ENCODE results near the gene ADNP2. TPM values are rescaled to one million over a fixed set of nuclear protein-coding genes. Genes with fewer than 3 reads are reported as not detected.

ADNP2 gene
- total and polyA plus RNA-seq, 2 experiments from 2014 or later, result 19.3 to 66.4 TPM

GRCh38 chr18:80179857-80180558 lies 70.9 kb downstream of the ADNP2 start (continued):
- TF ChIP-seq, protein P1, sequence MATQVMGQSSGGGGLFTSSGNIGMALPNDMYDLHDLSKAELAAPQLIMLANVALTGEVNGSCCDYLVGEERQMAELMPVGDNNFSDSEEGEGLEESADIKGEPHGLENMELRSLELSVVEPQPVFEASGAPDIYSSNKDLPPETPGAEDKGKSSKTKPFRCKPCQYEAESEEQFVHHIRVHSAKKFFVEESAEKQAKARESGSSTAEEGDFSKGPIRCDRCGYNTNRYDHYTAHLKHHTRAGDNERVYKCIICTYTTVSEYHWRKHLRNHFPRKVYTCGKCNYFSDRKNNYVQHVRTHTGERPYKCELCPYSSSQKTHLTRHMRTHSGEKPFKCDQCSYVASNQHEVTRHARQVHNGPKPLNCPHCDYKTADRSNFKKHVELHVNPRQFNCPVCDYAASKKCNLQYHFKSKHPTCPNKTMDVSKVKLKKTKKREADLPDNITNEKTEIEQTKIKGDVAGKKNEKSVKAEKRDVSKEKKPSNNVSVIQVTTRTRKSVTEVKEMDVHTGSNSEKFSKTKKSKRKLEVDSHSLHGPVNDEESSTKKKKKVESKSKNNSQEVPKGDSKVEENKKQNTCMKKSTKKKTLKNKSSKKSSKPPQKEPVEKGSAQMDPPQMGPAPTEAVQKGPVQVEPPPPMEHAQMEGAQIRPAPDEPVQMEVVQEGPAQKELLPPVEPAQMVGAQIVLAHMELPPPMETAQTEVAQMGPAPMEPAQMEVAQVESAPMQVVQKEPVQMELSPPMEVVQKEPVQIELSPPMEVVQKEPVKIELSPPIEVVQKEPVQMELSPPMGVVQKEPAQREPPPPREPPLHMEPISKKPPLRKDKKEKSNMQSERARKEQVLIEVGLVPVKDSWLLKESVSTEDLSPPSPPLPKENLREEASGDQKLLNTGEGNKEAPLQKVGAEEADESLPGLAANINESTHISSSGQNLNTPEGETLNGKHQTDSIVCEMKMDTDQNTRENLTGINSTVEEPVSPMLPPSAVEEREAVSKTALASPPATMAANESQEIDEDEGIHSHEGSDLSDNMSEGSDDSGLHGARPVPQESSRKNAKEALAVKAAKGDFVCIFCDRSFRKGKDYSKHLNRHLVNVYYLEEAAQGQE (IDR thresholded peaks at IDR 0.05; ENCODE audit: unreplicated experiment), result no peak
- no peak for TF ChIP-seq ZNF331 (CRISPR knock-in tag; IDR thresholded peaks at IDR 0.05; ENCODE audit: low read depth)
- TF ChIP-seq EZH2 (IDR thresholded peaks at IDR 0.05; ENCODE audit: low read depth, unreplicated experiment), result no peak
- TF ChIP-seq ETS1 (IDR thresholded peaks at IDR 0.05), result no peak

DNA sequence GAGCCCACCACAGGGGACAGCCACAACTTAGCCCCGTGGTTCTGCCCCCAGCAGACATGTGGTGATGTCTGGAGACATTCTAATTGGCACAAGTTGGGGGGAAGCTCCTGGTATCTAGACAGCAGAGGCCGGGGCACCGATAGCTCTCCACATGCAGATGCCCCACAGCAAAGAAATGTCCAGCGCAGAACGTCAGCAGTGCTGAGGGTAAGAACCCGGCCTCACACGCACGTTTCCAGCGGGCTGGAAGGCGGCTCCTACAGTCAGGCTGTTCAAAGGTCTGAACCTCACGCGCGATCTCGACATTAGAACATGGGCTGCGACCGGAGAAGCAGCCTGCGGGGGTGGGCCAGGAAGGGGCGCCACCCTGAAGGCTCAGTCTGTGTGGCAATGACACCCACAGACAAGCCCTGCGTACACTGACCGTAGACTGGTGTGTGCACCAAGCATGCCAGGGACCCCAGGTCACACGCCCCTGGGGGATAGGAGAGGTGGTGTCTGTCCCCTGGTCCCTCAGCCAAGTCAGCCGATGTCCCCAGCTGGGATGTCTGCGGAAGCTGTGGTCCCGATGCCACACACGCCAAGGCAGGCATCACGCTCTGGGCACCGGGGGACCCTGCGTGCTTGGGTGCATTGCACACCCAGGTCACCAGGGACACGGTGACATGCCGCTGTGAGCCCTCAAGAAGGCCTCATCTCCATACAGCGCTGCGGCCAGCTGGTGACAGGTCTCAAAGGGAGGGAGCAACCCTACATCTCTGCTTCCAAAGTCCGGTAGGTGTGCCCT lies 71.9 kb downstream of the ADNP2 start:
- ATAC-seq, result no peak
- H3K27ac Mint-ChIP-seq, result no peak overlapping the region
- TF ChIP-seq, protein P2, sequence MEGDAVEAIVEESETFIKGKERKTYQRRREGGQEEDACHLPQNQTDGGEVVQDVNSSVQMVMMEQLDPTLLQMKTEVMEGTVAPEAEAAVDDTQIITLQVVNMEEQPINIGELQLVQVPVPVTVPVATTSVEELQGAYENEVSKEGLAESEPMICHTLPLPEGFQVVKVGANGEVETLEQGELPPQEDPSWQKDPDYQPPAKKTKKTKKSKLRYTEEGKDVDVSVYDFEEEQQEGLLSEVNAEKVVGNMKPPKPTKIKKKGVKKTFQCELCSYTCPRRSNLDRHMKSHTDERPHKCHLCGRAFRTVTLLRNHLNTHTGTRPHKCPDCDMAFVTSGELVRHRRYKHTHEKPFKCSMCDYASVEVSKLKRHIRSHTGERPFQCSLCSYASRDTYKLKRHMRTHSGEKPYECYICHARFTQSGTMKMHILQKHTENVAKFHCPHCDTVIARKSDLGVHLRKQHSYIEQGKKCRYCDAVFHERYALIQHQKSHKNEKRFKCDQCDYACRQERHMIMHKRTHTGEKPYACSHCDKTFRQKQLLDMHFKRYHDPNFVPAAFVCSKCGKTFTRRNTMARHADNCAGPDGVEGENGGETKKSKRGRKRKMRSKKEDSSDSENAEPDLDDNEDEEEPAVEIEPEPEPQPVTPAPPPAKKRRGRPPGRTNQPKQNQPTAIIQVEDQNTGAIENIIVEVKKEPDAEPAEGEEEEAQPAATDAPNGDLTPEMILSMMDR (conservative IDR thresholded peaks at IDR 0.05; ENCODE audit: low read depth in 2 of 2), result no peak
- no peak for TF ChIP-seq ZNF462 (CRISPR knock-in tag; IDR thresholded peaks at IDR 0.05)
- TF ChIP-seq CREB1 (CRISPR knock-in tag; IDR thresholded peaks at IDR 0.05; ENCODE audit: low read depth), result no peak
- no peak for TF ChIP-seq ETS1 (IDR thresholded peaks at IDR 0.05)
- no peak for TF ChIP-seq POLR2AphosphoS5 (IDR thresholded peaks at IDR 0.05; ENCODE audit: low read depth)

More for the DNA sequence above, 71.9 kb downstream of the ADNP2 start:
- peaks cover 6% of the 10 kb centered on the region; the same call in 2 of the 3 replicates for H3K9me3 Mint-ChIP-seq
- no peak for DNase-seq (ENCODE audit: low spot score)
- no peak overlapping the region for H3K4me3 Mint-ChIP-seq
- no peak overlapping the region for H3K4me2 ChIP-seq
- H2AFZ ChIP-seq, result no peak overlapping the region
- H4K20me1 ChIP-seq (replicated peaks; ENCODE audit: insufficient read depth), result no peaks in the 10 kb centered on the region
- no peaks in the 10 kb centered on the region for H3K36me3 ChIP-seq (ENCODE audit: insufficient read depth)
- peaks cover 6% of the 10 kb centered on the region; the same call in 2 of the 3 replicates for H3K4me1 Mint-ChIP-seq
- 0 out of 2 replicates have a peak, but pooled peaks cover 1% of the 10 kb centered on the region for H3F3A ChIP-seq (replicated peaks; ENCODE audit: low read depth)
- no peak overlapping the region for H3K27ac ChIP-seq (ENCODE audit: low read depth)
- H3K36me3 Mint-ChIP-seq (ENCODE audit: low read depth), result peaks cover 3% of the 10 kb centered on the region; the same call in 1 of the 3 replicates
- no peaks in the 10 kb centered on the region for H3K27me3 ChIP-seq (ENCODE audit: insufficient read depth)
- no peaks in the 10 kb centered on the region for H3K79me2 ChIP-seq (replicated peaks; ENCODE audit: insufficient read depth)
- no peaks in the 10 kb centered on the region for H3K9me2 ChIP-seq (ENCODE audit: insufficient read depth)
- H3K4me1 ChIP-seq (ENCODE audit: insufficient read depth), result no peaks in the 10 kb centered on the region
- H3K4me3 ChIP-seq, result no peak overlapping the region
- peaks cover 9% of the 10 kb centered on the region for H3K27me3 Mint-ChIP-seq (ENCODE audit: insufficient read depth, low read depth, poor library complexity)

All from GM23338 (cell line).